Measurements from ENCODE around the gene PDGFD. TPM values are rescaled to one million over a fixed set of nuclear protein-coding genes. Genes with fewer than 3 reads are reported as not detected.

PDGFD gene
- total RNA-seq, 4 donors from 2014 or later: 26.0 to 72.4 (median 29.6) TPM

DNA sequence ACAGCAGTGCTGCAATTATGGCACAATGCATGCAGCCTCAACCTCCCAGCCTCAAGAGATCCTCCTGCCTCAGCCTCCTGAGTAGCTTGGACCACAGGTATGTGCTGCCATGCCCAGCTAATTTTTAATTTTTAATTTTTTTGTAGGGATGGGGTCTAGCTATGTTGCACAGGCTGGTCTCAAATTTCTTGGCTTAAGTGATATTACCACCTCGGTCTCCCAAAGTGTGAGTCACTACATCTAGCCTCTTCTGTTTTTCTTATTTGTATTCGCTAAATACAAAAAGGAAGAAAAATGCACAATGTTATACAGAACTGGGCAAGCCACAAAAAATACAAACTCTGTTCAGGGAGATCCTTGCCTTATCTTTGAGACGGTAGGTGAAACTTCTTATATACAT lies 65.4 kb downstream of the PDGFD start:
- H3K36me3 ChIP-seq: no peaks in the 10 kb centered on the region
- no peak overlapping the region for H3K27ac ChIP-seq
- TF ChIP-seq POLR2A (IDR thresholded peaks at IDR 0.05): no peak
- no peak for TF ChIP-seq EP300 (IDR thresholded peaks at IDR 0.05)
- TF ChIP-seq, protein P1, sequence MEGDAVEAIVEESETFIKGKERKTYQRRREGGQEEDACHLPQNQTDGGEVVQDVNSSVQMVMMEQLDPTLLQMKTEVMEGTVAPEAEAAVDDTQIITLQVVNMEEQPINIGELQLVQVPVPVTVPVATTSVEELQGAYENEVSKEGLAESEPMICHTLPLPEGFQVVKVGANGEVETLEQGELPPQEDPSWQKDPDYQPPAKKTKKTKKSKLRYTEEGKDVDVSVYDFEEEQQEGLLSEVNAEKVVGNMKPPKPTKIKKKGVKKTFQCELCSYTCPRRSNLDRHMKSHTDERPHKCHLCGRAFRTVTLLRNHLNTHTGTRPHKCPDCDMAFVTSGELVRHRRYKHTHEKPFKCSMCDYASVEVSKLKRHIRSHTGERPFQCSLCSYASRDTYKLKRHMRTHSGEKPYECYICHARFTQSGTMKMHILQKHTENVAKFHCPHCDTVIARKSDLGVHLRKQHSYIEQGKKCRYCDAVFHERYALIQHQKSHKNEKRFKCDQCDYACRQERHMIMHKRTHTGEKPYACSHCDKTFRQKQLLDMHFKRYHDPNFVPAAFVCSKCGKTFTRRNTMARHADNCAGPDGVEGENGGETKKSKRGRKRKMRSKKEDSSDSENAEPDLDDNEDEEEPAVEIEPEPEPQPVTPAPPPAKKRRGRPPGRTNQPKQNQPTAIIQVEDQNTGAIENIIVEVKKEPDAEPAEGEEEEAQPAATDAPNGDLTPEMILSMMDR (IDR thresholded peaks at IDR 0.05): no peak
- no peak for DNase-seq (ENCODE audit: low spot score in 2 of 2)
- H3K9me3 ChIP-seq: peaks cover 0 to 7% (median 0%) of the 10 kb centered on the region in 4 donors
- 22 to 62% methylated on average over 3 of the region's 3 CpGs for WGBS, 2 donors
- H3K4me3 ChIP-seq: no peak overlapping the region
- H3K4me1 ChIP-seq: peaks cover 0 to 11% (median 0%) of the 10 kb centered on the region in 4 donors
- no peaks in the 10 kb centered on the region for H3K27me3 ChIP-seq

DNA sequence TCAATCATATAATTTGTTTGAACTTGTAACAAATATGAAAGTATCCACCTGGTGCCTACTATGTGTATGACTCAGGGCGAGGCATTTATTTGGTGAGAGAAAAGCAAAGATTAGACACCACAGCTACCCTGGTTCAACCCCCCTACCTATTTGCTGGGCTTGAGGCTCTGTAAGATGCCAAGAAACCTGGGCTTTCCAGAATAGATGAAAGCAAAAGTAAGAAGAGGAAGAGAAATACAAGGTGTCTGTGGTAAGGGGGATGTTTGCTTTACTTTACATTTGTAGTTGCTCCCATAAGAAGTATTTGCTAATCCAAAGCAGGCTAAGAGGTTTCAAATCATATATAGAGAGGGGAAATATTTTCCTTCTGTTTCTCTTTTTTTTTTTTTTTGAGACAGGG lies 65.8 kb downstream of the PDGFD start:
- TF ChIP-seq POLR2A (IDR thresholded peaks at IDR 0.05): no peak
- TF ChIP-seq, protein P1 (IDR thresholded peaks at IDR 0.05): no peak
- no peak for TF ChIP-seq EP300 (IDR thresholded peaks at IDR 0.05)
- no peak for DNase-seq (ENCODE audit: low spot score in 2 of 2)
- 97 to 100% methylated on average over 1 of the region's 1 CpG for WGBS, 2 donors
- Histone ChIP-seq H3K4me1 (peaks cover 0 to 15% (median 0%) of the 10 kb centered on the region in 4 donors), H3K4me3 (no peak overlapping the region), H3K27me3 (no peaks in the 10 kb centered on the region), H3K36me3 (no peaks in the 10 kb centered on the region), H3K27ac (no peak overlapping the region), H3K9me3 (peaks cover 0 to 7% (median 0%) of the 10 kb centered on the region in 4 donors)

DNA sequence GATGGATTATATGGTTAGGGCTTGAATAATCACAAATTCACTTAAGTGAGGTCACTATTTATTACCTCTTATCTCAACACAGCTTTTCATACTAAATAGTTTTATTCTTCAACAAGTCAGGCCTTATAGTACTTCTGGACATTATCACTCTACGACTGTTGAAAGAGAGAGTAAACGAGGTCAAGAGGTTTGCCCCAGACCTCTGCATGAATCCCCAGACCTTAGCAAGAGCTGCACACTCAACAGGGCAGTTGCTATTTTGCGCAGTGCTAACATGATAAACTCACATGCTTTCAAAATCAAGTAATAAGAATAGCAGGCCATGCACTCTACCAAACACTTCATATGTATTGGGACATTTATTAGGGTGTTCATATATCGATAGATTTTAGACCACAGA lies 67.0 kb downstream of the PDGFD start:
- Histone ChIP-seq H3K36me3 (no peaks in the 10 kb centered on the region), H3K9me3 (peaks cover 0 to 7% (median 0%) of the 10 kb centered on the region in 4 donors), H3K4me1 (peaks cover 0 to 25% (median 0%) of the 10 kb centered on the region in 4 donors), H3K27ac (no peak overlapping the region), H3K27me3 (no peaks in the 10 kb centered on the region), H3K4me3 (no peak overlapping the region)
- 62 to 76% methylated on average over 4 of the region's 4 CpGs for WGBS, 2 donors
- no peak for TF ChIP-seq POLR2A (IDR thresholded peaks at IDR 0.05)
- no peak for TF ChIP-seq EP300 (IDR thresholded peaks at IDR 0.05)
- TF ChIP-seq, protein P1 (IDR thresholded peaks at IDR 0.05): no peak
- DNase-seq (ENCODE audit: low spot score in 2 of 2): no peak

DNA sequence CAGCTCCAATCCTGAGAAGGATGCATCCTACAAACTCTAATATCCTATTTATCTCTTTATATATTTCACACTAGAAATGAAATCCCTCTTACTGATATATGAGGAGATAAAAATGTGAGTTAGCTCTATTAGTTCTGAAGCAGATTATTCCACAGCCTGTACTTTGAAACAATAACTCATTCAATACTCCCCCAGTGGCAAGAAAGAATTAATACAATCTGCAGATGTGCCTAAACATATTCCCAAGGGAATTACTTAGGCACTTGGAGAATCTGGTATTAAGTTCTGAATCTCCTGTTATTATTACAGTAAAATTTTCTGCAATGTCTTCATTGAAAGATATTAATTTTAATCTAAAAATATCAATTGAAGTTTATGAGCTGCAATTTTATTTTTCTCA lies 68.2 kb downstream of the PDGFD start:
- Histone ChIP-seq H3K27me3 (no peaks in the 10 kb centered on the region), H3K36me3 (no peaks in the 10 kb centered on the region), H3K4me3 (no peak overlapping the region), H3K4me1 (peaks cover 0 to 36% (median 2%) of the 10 kb centered on the region in 4 donors), H3K27ac (no peak overlapping the region), H3K9me3 (no peaks in the 10 kb centered on the region)
- DNase-seq (ENCODE audit: low spot score in 2 of 2): no peak
- TF ChIP-seq EP300 (IDR thresholded peaks at IDR 0.05) (no peak), POLR2A (IDR thresholded peaks at IDR 0.05) (no peak)
- TF ChIP-seq, protein P1 (IDR thresholded peaks at IDR 0.05): no peak

DNA sequence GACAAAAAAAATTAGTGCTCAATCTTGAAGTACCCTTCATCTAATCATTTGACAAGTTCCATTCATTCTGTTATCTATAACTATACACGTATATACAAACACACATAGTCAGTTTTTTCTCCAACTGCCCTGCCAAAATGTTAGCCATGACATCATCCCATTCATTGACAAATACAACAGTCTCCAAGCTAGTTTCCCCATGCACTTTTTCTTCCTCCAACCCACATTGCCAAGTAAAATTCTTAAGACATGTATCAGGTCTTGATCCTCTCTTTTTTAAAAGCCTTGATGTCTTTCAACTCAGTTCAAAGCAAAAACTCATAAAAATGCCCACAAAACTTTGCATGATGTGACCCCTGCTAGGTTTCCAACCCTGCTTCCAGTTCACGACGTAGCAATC lies 69.4 kb downstream of the PDGFD start:
- Histone ChIP-seq H3K36me3 (no peaks in the 10 kb centered on the region), H3K27me3 (no peaks in the 10 kb centered on the region), H3K4me3 (no peak overlapping the region), H3K9me3 (no peaks in the 10 kb centered on the region), H3K27ac (no peak overlapping the region), H3K4me1 (peaks cover 0 to 40% (median 4%) of the 10 kb centered on the region in 4 donors)
- DNase-seq (ENCODE audit: low spot score in 2 of 2): no peak
- no peak for TF ChIP-seq EP300 (IDR thresholded peaks at IDR 0.05)
- TF ChIP-seq, protein P1 (IDR thresholded peaks at IDR 0.05): no peak
- no peak for TF ChIP-seq POLR2A (IDR thresholded peaks at IDR 0.05)
- 74 to 77% methylated on average over 3 of the region's 3 CpGs for WGBS, 2 donors

Data from tibial nerve (tissue), 4 donors.